CD4-positive, alpha-beta T cell treated with Interleukin-12 subunit alpha and Interleukin-12 subunit beta, for 1 hour (primary cell): ENCODE results near the gene MSL3.

Experiments
- DNase-seq: peaks from one replicate; pipeline ENCODE4 v3.0.0-alpha.2; 2020

MSL3 gene, protein sequence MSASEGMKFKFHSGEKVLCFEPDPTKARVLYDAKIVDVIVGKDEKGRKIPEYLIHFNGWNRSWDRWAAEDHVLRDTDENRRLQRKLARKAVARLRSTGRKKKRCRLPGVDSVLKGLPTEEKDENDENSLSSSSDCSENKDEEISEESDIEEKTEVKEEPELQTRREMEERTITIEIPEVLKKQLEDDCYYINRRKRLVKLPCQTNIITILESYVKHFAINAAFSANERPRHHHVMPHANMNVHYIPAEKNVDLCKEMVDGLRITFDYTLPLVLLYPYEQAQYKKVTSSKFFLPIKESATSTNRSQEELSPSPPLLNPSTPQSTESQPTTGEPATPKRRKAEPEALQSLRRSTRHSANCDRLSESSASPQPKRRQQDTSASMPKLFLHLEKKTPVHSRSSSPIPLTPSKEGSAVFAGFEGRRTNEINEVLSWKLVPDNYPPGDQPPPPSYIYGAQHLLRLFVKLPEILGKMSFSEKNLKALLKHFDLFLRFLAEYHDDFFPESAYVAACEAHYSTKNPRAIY

GRCh38 chrX:11757719-11758399, at the start of gene MSL3:
MSL3 (plus strand) TSS chrX:11758237; CDS start chrX:11758264, 27 bp downstream.
- DNase-seq, result peak; percentile 71

DNA sequence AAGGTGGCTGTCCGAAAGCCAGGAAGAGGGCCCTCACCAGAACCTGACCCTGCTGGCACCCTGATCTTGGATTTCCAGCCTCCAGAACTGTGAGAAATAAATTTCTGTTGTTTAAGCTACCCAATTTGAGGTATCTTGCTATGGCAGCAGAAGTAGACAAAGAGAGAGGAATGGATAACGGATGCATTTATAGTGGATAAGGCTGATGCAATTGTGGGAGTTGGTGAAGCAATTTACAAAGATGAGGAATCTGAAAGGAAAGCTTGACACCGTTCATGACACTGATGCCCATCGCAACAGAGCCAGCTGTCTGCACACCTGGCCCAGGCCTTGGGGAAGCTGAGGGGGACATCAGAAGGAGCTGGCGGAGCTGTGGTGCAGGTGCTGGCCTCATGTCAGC, 35.7 kb upstream of the MSL3 start:
- DNase-seq, result no peak

DNA sequence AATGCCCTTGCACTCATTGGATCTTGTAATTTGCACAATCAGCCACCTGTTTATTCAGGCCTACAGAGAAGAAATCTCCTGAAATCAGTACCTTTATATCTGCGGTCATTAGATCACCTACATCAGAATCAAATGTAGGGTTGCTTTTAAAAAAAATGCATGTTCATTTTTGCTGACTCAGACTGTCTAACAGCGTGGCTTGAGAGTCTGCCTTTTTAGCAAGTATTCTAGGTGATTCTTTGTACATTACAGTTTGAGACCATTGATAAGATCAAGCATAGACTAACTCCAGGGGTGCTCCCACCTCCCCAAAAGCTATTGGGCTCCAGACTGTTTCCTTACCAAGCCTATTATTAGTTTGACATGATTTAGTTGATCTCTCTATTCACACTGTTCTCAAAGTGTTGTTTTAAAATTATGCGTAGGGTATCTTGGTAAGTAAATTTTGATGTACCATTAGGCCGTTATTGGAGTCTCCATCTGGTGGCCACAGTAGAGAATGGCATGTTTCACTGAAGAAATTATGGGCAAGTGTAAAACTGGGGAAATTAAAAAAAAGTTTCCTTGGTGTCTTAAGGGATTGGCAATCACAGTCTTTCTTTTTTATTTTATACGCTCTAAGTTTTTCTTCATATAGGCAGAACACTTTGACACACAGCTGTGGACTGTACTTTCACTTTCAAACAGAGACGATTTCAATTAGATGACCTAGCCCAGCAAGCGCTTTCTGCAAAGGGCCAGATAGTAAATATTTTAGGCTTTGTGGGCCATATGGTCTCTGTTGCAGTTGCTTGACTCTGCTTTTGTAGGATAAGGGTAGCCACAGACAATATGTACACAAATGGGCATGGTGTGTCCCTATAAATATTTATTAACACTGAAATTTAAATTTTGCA, 33.7 kb upstream of the MSL3 start:
- peak; percentile 24 for DNase-seq

- no peak for DNase-seq
Observed at GRCh38 chrX:11725631-11726442, 32.2 kb upstream of the MSL3 start.

DNA sequence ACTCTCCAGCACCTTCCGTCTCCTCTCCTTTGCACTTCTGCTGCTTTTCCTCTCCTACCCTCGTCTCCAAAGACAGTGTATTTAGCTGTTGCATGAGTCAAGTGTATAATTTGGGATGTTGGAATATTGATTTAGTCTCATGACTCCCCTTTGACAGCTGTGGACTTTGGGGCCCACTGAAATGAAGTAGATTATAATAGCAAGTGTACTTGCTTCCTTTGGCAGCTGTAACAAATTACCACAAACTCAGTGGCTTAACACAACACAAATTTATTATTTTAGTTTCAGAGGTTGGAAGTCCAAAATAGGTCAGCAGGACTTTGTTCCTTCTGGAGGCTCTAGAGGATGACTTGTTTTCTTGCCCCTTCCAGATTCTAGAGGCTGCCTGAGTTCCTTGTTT, 29.5 kb upstream of the MSL3 start:
- DNase-seq, result no peak

GRCh38 chrX:11733614-11734013, 24.4 kb upstream of the MSL3 start:
- no peak for DNase-seq

GRCh38 chrX:11739776-11740175, 18.3 kb upstream of the MSL3 start:
- DNase-seq, result no peak

GRCh38 chrX:11740794-11741193, 17.2 kb upstream of the MSL3 start:
- no peak for DNase-seq

GRCh38 chrX:11741574-11741973, 16.5 kb upstream of the MSL3 start:
- no peak for DNase-seq

GRCh38 chrX:11745881-11746280, 12.2 kb upstream of the MSL3 start:
- DNase-seq, result no peak

DNA sequence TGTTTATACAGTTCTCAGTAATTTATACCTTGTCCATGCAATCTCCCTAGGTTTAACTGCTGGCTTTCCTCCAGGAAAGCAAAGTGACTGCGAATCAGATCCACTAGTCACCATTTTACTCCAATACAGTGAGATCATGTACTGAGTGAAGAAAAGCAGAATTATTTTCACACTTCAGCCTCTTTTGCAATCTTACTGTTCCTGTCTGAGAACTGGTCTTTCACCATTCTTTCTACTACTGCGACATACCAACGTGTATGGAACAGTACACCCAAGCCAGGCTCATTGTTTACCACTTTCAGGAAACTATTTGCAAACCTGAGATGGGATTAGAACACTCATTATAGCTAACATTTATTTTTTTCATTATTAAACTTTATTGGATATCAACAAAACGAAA, 8.0 kb upstream of the MSL3 start:
- no peak for DNase-seq

GRCh38 chrX:11750694-11751093, 7.3 kb upstream of the MSL3 start:
- no peak for DNase-seq

DNA sequence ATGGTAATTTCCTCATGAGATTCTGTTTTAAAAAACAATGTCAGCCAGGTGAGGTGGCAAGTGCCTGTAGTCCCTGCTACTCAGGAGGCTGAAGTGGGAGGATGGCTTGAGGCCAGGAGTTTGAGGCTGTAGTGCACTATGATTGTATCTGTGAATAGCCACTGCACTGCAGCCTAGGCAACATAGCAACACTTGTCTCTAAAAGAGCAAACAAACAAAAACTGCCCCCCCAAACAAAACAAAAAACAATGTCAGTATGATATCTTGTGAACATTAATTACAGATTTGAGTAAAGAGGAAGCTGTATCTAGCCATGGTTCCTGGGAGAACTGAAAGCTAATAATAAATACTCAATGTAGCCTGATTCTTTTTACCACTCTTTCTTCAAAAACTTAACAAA, 6.8 kb upstream of the MSL3 start:
- no peak for DNase-seq

DNA sequence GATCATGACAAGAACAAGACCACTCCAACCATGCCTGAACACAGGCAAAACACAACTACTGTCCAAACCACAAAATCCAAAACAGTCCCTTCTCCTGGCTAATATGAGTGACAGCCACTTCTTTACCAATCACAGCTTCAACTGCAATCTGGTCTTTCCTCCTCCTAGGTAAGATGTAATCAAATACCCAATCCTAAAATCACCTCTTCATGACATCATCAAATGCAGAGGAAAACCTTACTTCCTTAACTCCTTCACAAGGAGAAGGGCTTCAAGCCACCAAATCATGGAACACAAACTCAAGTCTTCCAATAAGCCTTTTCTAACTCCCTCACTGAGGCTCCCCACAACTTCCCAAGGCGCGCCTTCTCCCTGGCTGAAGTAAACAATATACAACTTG, 4.4 kb upstream of the MSL3 start:
- no peak for DNase-seq

GRCh38 chrX:11754958-11755645, 2.9 kb upstream of the MSL3 start:
- DNase-seq, result no peak

- no peak for DNase-seq
Observed at GRCh38 chrX:11755724-11756123, 2.3 kb upstream of the MSL3 start.

DNA sequence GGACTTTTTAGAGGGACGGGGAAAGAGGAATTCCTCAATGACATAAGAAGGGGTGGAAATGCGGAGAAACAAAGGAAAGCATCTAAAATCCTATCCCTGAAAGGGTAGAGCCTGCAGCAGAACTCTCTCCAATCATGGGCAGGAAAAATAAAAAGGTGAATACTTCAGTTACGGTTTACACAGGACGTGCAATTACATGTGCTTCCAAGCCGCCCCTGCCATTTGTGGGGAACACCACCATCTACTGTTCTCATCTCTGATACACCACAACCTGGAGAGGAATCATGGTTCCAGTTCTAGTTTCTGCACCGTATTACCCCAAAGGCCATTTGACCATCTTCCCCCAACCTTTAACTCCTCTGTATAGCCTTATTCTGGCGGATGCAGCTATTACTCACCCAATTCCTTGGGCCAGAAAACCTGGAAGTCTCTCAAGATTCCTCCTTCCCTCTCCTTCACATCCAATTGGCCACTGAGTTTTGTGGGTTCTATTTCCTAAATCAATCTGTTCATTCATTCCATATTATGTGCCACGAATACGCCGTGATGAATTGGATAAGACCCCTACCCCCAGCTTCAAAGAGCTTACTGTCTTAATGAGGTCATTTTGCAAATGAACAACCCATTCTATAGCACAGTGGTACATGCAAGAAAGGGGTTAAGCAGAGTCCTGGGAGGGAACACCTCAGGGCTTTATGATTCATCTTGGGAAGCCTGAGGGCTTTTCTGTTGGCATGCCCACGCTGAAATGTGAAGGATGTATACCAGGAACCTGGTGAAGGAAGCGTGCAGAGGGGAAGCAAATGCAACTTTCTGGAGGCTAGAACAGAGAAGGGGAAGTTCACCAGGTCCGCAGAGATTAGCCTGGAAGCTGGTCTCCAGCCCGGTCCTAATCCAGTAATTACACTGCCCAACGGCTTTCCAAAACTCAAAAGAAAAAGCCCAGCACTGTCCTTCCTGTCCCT, 1.4 kb upstream of the MSL3 start:
- no peak for DNase-seq

GRCh38 chrX:11757397-11757718, 679 bp upstream of the MSL3 start:
- no peak for DNase-seq

GRCh38 chrX:11758400-11759171, 549 bp downstream of the MSL3 start:
- DNase-seq, result peak; percentile 92

DNA sequence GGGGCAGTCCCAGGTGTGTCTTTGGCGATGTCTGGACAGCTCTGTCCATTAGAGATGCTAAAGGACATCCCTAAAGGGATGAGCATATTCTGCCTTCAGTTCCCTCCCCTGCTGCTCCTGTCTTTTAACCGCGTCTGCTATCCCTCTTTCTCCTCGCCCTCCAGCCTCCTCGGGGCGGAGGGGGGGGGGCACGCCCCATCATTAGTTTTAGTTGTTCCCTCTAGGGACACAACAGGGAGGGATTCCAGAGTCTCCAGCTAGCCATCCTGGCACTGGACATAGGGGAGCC, 1.1 kb downstream of the MSL3 start:
- no peak for DNase-seq
